Caco-2 (cell line): ENCODE measurements around the gene NCLN. TPM values are rescaled to one million over a fixed set of nuclear protein-coding genes. Genes with fewer than 3 reads are reported as not detected.

ENCODE experiments used
- BruUV-seq: library from RNA; stranded (reverse); fragments of 400-500 nt; replicated peaks from 2 replicates; lab custom pipeline; 2021; lab: Mats Ljungman, UMichigan
- CTCF ChIA-PET: fragments of 300-600 bp; sonication (Branson Sonifier 250); formaldehyde crosslinking; loops from one replicate; lab custom pipeline; 2022; ENCODE audit warnings: antibody characterized with exemption; lab: Charles Lee
- POLR2A ChIA-PET: fragments of 300-600 bp; sonication (Branson Sonifier 250); formaldehyde crosslinking; loops from one replicate; lab custom pipeline; 2022; ENCODE audit warnings: antibody characterized with exemption; lab: Charles Lee
- DNase-seq, 2 experiments: peaks; one replicate each; pipeline versions ENCODE4 v3.0.0 to v3.0.0-alpha.2; 2020 to 2022
- H3K27me3 ChIP-seq: replicated peaks from 2 replicates; pipeline ENCODE4 v1.6.0; 2011; ENCODE audit warnings: low read length; ENCODE audit not compliant: control insufficient read depth, insufficient read depth
- H3K36me3 ChIP-seq: 2 replicates; pipeline ENCODE4 v1.5.1; 2011; ENCODE audit warnings: low read length; ENCODE audit not compliant: control insufficient read depth, insufficient read depth
- H3K4me1 ChIP-seq: fragments of 250-450 bp; sonication (Bioruptor Pico); 2 replicates; pipeline ENCODE4 v1.5.1; 2020; ENCODE audit warnings: mild to moderate bottlenecking
- H3K4me3 ChIP-seq: 2 replicates; pipeline ENCODE4 v1.5.1; 2011; ENCODE audit warnings: low read depth, mild to moderate bottlenecking, control low read depth, low read length
- H3K9me3 ChIP-seq: fragments of 250-450 bp; sonication (Bioruptor Pico); 2 replicates; pipeline ENCODE4 v1.5.1; 2020; ENCODE audit warnings: mild to moderate bottlenecking, moderate library complexity
- H3K27ac Mint-ChIP-seq: one replicate; pipeline ENCODE4 v1.8.0; 2022; ENCODE audit warnings: mixed read lengths; ENCODE audit not compliant: unreplicated experiment
- H3K27me3 Mint-ChIP-seq: one replicate; pipeline ENCODE4 v1.8.0; 2022; ENCODE audit warnings: mixed read lengths; ENCODE audit not compliant: insufficient read depth, unreplicated experiment
- H3K36me3 Mint-ChIP-seq: one replicate; pipeline ENCODE4 v1.8.0; 2022; ENCODE audit warnings: mild to moderate bottlenecking, mixed read lengths; ENCODE audit not compliant: insufficient read depth, unreplicated experiment
- H3K4me1 Mint-ChIP-seq: one replicate; pipeline ENCODE4 v1.8.0; 2022; ENCODE audit warnings: low read depth, mixed read lengths; ENCODE audit not compliant: unreplicated experiment
- H3K4me3 Mint-ChIP-seq: one replicate; pipeline ENCODE4 v1.8.0; 2022; ENCODE audit warnings: mild to moderate bottlenecking, moderate library complexity, mixed read lengths; ENCODE audit not compliant: unreplicated experiment
- H3K9me3 Mint-ChIP-seq: one replicate; pipeline ENCODE4 v1.8.0; 2022; ENCODE audit warnings: mixed read lengths; ENCODE audit not compliant: unreplicated experiment
- intact Hi-C: fragments of 100-400 bp; cut with micrococcal nuclease; formaldehyde crosslinking; loops from one replicate; pipeline ENCODE4 v1.10.0; 2022; ENCODE audit not compliant: unreplicated experiment
- total RNA-seq: library from RNA; stranded (reverse); gene quantifications from 2 replicates; pipeline ENCODE4 v1.2.3, GENCODE V29; 2022
- TF ChIP-seq, protein P1 (sequence below), 2 experiments: fragments of 200-600 bp in 1 of 2; IDR thresholded peaks; 1 replicate in 1 of 2; 2 replicates in 1 of 2; pipeline versions ENCODE4 v1.5.1 to v1.8.0; 2011 to 2022; ENCODE audit warnings: antibody characterized with exemption in 1 of 2, control low read depth in 1 of 2, inconsistent platforms in 1 of 2, low read depth in 1 of 2, low read length in 1 of 2, mild to moderate bottlenecking in 1 of 2, moderate library complexity in 1 of 2; ENCODE audit not compliant: insufficient read depth in 1 of 2, severe bottlenecking in 1 of 2, unreplicated experiment in 1 of 2

NCLN gene
- total RNA-seq, 1 experiment from 2014 or later: 87.3 TPM

DNA sequence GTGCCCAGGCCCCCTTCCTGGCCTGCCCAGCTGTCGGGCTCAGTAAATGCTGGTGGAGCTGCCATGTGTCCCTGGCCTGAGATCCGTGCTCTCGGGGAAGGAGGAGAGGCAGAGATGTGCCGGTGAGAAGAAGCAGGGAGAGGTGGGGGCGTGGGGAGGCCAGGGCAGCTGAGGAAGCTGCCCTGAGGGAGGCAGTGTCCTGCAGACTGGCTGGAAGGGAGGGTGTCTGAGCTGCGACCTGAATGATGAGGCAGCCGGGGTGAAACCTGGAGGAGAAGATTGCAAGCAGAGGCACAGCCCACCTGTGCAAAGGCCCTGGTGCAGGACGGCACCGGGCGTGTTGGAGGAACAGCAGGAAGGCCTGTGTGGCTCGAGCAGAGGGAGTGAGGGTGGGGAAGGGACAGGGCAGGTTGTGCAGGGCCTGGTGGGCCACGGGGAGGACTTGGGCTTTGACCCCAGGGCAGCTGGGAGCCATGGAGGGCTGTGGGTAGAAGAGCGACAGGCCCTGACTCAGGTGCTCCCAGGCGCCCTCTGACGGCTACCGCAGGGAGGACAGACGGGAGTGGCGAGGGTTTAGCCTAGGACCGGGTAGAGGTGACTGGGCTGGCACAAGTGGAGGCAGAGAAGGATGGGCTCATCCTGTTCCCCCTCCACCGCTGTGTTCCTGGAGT is 24.8 kb downstream of the NCLN start:
- no TSS peak for BruUV-seq
- TF ChIP-seq, protein P1, sequence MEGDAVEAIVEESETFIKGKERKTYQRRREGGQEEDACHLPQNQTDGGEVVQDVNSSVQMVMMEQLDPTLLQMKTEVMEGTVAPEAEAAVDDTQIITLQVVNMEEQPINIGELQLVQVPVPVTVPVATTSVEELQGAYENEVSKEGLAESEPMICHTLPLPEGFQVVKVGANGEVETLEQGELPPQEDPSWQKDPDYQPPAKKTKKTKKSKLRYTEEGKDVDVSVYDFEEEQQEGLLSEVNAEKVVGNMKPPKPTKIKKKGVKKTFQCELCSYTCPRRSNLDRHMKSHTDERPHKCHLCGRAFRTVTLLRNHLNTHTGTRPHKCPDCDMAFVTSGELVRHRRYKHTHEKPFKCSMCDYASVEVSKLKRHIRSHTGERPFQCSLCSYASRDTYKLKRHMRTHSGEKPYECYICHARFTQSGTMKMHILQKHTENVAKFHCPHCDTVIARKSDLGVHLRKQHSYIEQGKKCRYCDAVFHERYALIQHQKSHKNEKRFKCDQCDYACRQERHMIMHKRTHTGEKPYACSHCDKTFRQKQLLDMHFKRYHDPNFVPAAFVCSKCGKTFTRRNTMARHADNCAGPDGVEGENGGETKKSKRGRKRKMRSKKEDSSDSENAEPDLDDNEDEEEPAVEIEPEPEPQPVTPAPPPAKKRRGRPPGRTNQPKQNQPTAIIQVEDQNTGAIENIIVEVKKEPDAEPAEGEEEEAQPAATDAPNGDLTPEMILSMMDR (IDR thresholded peaks at IDR 0.05; ENCODE audit: insufficient read depth in 1 of 2, low read depth in 1 of 2, low read length in 1 of 2, severe bottlenecking in 1 of 2, unreplicated experiment in 1 of 2): peak; percentile 60 to 67
- Mint-ChIP-seq H3K36me3 (peaks cover 19% of the 10 kb centered on the region), H3K27me3 (no peaks in the 10 kb centered on the region), H3K4me3 (peak overlapping the region; percentile 37), H3K4me1 (no peaks in the 10 kb centered on the region), H3K27ac (peak overlapping the region; percentile 68), H3K9me3 (no peaks in the 10 kb centered on the region)
- H3K4me1 ChIP-seq: no peaks in the 10 kb centered on the region
- intact Hi-C loops: no loop called here
- no peaks in the 10 kb centered on the region for H3K27me3 ChIP-seq
- CTCF ChIA-PET: interaction anchor here (0.7 to 1.2 kb wide), 2 partner anchors 20 to 66 kb away, joined by 3 read pairs; no protein-coding TSS in a partner anchor
- no peak overlapping the region for H3K4me3 ChIP-seq
- no peaks in the 10 kb centered on the region for H3K9me3 ChIP-seq
- H3K36me3 ChIP-seq: no peaks in the 10 kb centered on the region
- POLR2A ChIA-PET: no interaction called here
- peak in 1 of 2 experiments; percentile 59 for DNase-seq

DNA sequence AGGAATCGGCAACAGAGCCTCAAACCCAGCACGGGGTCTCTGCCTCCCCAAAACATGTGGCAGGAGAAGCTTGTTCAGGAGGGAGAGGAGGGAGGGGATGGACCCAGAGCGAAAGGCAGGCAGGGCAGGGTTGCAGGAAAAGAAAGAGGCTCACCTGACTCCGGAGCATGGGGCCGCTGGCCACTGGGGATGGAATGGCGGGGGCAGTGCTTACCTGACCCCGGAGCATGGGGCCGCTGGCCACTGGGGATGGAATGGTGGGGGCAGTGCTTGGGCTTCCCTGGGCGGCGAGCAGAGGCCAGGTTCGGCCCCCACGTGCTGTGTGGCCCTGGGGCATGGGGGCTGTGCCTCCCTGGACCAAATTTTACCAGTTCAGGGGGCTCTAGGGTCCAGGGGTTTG is 25.5 kb downstream of the NCLN start:
- no peaks in the 10 kb centered on the region for H3K36me3 ChIP-seq
- ChIA-PET POLR2A (no interaction called here), CTCF (interaction anchor here (0.7 to 1.2 kb wide), 2 partner anchors 21 to 65 kb away, joined by 3 read pairs; no protein-coding TSS in a partner anchor)
- DNase-seq: no peak
- H3K27ac Mint-ChIP-seq: peak overlapping the region; percentile 68
- H3K9me3 Mint-ChIP-seq: no peaks in the 10 kb centered on the region
- no peak overlapping the region for H3K4me3 Mint-ChIP-seq
- TF ChIP-seq, protein P1 (IDR thresholded peaks at IDR 0.05; ENCODE audit: insufficient read depth in 1 of 2, low read depth in 1 of 2, low read length in 1 of 2, severe bottlenecking in 1 of 2, unreplicated experiment in 1 of 2): no peak
- H3K4me1 ChIP-seq: no peaks in the 10 kb centered on the region
- H3K36me3 Mint-ChIP-seq: peaks cover 19% of the 10 kb centered on the region
- intact Hi-C loops: no loop called here
- no peaks in the 10 kb centered on the region for H3K27me3 ChIP-seq
- no TSS peak for BruUV-seq
- no peaks in the 10 kb centered on the region for H3K4me1 Mint-ChIP-seq
- H3K4me3 ChIP-seq: no peak overlapping the region
- H3K9me3 ChIP-seq: no peaks in the 10 kb centered on the region
- H3K27me3 Mint-ChIP-seq: no peaks in the 10 kb centered on the region

DNA sequence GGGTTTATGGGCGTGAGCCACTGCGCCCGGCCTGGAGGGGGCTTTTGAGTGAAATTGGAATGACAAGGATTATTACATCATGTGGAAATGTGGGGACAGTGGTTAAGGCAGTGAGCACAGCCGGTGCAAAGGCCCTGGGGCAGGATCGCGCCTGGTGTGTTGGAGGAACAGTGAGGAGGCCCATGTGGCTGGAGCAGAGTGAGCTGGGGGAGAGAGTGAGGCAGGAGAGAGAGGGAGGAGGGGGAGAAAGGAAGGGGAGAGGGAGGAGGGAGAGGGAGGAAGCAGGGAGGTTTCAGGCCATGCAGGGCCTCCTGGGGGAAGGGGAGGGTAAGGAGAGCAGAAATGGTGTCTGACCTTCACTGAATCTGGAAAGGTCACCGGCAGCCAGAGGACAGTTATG is 27.4 kb downstream of the NCLN start:
- POLR2A ChIA-PET: no interaction called here
- no peaks in the 10 kb centered on the region for H3K4me1 Mint-ChIP-seq
- no peak for DNase-seq
- Histone ChIP-seq H3K9me3 (no peaks in the 10 kb centered on the region), H3K4me3 (no peak overlapping the region), H3K27me3 (no peaks in the 10 kb centered on the region), H3K4me1 (no peaks in the 10 kb centered on the region), H3K36me3 (no peaks in the 10 kb centered on the region)
- H3K27ac Mint-ChIP-seq: no peak overlapping the region
- TF ChIP-seq, protein P1 (IDR thresholded peaks at IDR 0.05; ENCODE audit: insufficient read depth in 1 of 2, low read depth in 1 of 2, low read length in 1 of 2, severe bottlenecking in 1 of 2, unreplicated experiment in 1 of 2): no peak
- H3K9me3 Mint-ChIP-seq: no peaks in the 10 kb centered on the region
- CTCF ChIA-PET: no interaction called here
- peaks cover 19% of the 10 kb centered on the region for H3K36me3 Mint-ChIP-seq
- no peak overlapping the region for H3K4me3 Mint-ChIP-seq
- intact Hi-C loops: no loop called here
- H3K27me3 Mint-ChIP-seq: no peaks in the 10 kb centered on the region
- no TSS peak for BruUV-seq
